Stimulated activated effector memory CD8-positive, alpha-beta T cell treated with anti-CD3 and anti-CD28 coated beads, Interleukin-12 subunit alpha, Interleukin-12 subunit beta, amount 100 ng/mL, for 72 hours (primary cell): Measurements from ENCODE around the gene BMPR2.
"Not testable (repeated sequence)": the region's sequence is repeated elsewhere in the genome, so short reads cannot be mapped to it uniquely, and the experiment has no call there.

Experiments
- ATAC-seq: fragments of 150-1000 bp; cut with Tn5 transposase; 2 replicates; pipeline ENCODE4 v1.10.0; 2021
- DNase-seq, 2 donors: peaks; one replicate each; pipeline ENCODE4 v3.0.0; 2021 to 2022; ENCODE audit warnings: low spot score in 2 of 2
- H3K27ac Mint-ChIP-seq: one replicate; pipeline ENCODE4 v1.8.0; 2022; ENCODE audit warnings: mild to moderate bottlenecking, mixed read lengths
- H3K36me3 Mint-ChIP-seq: one replicate; pipeline ENCODE4 v1.8.0; 2022; ENCODE audit warnings: mild to moderate bottlenecking, mixed read lengths
- H3K4me1 Mint-ChIP-seq: one replicate; pipeline ENCODE4 v1.8.0; 2022; ENCODE audit warnings: mixed read lengths
- H3K4me3 Mint-ChIP-seq: one replicate; pipeline ENCODE4 v1.8.0; 2022; ENCODE audit warnings: mild to moderate bottlenecking, mixed read lengths
- H3K9me3 Mint-ChIP-seq: one replicate; pipeline ENCODE4 v1.8.0; 2022; ENCODE audit warnings: mixed read lengths

The BMPR2 gene

DNA sequence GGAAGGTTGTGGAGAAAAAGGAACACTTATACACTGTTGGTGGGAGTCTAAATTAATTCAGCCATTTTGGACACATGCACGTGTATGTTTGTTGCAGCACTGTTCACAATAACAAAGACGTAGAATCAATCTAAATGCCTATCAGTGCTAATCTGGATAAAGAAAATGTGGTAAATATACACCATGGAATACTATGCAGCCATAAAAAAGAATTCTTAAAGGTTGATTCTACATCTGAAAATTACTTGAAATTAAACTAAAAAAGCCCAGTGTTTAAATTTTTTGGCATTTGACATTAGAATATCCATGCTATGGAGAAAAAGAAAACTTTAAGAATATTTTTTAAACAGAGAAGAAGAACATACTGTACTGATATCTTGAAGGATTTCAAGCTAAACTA lies 84.0 kb downstream of the BMPR2 start:
- DNase-seq (no peak), ATAC-seq (no peak)
- H3K4me3 Mint-ChIP-seq, result no peak overlapping the region
- no peak overlapping the region for H3K27ac Mint-ChIP-seq
- no peaks in the 10 kb centered on the region for H3K9me3 Mint-ChIP-seq
- H3K4me1 Mint-ChIP-seq, result no peaks in the 10 kb centered on the region
- H3K36me3 Mint-ChIP-seq, result no peaks in the 10 kb centered on the region

DNA sequence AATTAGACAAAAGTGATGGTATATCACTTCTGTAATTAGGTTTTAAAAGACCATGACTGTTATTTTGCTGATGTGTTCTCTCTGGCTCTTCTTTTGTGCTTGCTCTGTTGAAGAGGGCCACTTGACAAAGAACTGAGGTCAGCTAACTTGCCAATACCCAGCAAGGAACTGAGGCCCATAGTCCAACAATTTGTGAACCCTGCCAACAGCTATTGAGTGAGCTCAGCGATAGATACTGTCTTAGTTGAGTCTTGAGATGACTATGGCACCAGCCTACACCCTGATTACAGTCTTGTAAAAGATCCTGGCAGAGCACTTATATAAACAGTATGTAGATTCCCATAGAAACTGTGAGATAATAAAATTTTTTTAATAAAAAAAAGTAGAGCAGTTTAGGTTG lies 103.0 kb downstream of the BMPR2 start:
- no peak for DNase-seq
- Mint-ChIP-seq H3K9me3 (no peaks in the 10 kb centered on the region), H3K27ac (no peak overlapping the region), H3K4me3 (no peak overlapping the region), H3K4me1 (peaks cover 24% of the 10 kb centered on the region), H3K36me3 (no peaks in the 10 kb centered on the region)
- peak; percentile 77 for ATAC-seq

DNA sequence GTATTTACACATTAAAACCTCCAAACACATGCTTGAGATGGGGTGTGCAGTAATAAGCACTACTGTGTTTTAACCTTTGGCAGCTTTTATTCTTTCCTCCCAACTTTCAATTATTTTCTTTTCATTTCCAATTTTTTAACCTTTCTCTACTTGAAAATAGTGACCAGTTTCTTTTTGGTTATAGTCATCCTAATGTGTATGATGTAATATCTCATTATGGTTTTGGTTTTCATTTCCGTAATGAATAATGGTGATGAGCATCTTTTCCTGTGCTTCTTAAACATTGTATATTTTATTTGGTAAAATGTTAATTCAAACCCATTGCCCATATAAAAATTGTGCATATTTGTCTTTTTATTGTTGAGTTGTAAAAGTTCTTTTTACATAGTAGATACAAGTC lies 103.5 kb downstream of the BMPR2 start:
- DNase-seq (no peak), ATAC-seq (peak; percentile 65)
- H3K4me3 Mint-ChIP-seq, result no peak overlapping the region
- H3K4me1 Mint-ChIP-seq, result peaks cover 24% of the 10 kb centered on the region
- no peak overlapping the region for H3K27ac Mint-ChIP-seq
- H3K9me3 Mint-ChIP-seq, result no peaks in the 10 kb centered on the region
- no peaks in the 10 kb centered on the region for H3K36me3 Mint-ChIP-seq

DNA sequence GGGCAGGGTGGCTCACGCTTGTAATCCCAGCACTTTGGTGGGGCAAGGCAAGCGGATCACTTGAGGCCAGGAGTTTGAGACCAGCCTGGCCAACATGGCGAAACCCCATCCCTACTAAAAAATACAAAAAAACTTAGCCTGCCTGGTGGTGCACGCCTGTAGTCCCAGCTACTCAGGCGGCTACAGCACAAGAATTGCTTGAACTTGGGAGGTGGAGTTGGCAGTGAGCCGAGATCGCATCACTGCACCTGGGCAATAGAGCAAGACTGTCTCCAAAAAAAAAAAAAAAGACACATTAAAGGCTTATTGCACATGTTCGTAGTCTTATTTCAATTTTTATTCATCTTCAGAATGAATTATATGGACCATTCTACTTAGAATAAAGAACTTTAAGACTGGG lies 110.2 kb downstream of the BMPR2 start:
- Mint-ChIP-seq H3K36me3 (no peaks in the 10 kb centered on the region), H3K27ac (no peak overlapping the region), H3K4me1 (no peaks in the 10 kb centered on the region), H3K4me3 (no peak overlapping the region), H3K9me3 (no peaks in the 10 kb centered on the region)
- DNase-seq (no peak), ATAC-seq (no peak)

DNA sequence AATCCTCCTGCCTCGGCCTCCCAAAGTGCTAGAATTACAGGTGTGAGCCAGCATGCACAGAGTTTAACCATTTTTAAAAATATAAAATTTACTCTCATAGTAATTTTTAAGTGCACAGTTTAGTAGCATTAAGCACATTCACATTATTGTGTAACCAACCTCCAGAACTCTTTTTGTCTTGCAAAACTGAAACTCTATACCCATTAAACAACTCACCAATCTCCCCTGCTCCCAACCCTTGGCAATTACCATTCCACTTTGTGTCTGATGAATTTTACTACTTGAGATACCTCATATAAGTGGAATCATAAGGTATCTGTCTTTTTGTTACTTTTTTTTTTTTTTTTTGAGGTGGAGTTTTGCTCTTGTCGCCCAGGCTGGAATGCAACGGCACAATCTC lies 112.5 kb downstream of the BMPR2 start:
- ATAC-seq (no peak), DNase-seq (no peak)
- H3K27ac Mint-ChIP-seq, result no peak overlapping the region
- H3K36me3 Mint-ChIP-seq, result peaks cover 5% of the 10 kb centered on the region
- no peaks in the 10 kb centered on the region for H3K9me3 Mint-ChIP-seq
- no peaks in the 10 kb centered on the region for H3K4me1 Mint-ChIP-seq
- no peak overlapping the region for H3K4me3 Mint-ChIP-seq

DNA sequence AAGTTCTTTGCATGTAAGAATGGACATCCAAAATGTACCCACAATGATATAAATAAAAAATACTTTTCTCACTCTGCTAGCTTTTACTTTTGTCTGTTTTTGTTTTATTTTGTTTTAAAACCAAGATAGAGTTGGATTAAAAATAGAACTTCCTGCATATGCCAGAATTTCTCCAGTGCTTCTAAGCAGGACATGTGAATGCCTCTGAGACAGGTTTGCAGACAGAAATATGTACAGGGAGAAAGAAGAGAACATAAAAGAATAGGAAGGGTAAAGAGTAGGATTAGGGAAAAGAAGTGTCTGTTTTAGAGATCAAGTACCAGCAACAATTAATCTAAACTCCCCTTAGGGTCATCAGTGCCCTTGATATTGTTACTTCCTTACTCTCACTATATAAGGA lies 114.4 kb downstream of the BMPR2 start:
- H3K4me1 Mint-ChIP-seq, result no peaks in the 10 kb centered on the region
- DNase-seq (no peak), ATAC-seq (no peak)
- peaks cover 5% of the 10 kb centered on the region for H3K36me3 Mint-ChIP-seq
- H3K27ac Mint-ChIP-seq, result no peak overlapping the region
- no peaks in the 10 kb centered on the region for H3K9me3 Mint-ChIP-seq
- H3K4me3 Mint-ChIP-seq, result no peak overlapping the region

DNA sequence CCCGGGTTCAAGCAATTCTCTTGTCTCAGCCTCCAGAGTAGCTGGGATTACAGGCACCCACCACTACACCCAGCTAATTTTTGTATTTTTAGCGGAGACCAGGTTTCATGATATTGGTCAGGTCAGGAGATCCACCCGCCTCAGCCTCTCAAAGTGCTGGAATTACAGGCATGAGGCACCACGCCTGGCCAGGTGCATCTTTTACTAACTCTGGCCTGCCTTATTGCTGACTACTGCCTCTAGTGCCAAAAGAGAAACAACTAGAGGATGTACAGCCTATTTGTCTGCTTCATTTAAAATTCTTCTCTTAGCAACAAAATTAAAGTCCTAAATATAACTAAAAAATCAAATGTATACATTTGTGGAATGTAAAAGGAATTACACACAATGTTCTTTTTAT lies 115.4 kb downstream of the BMPR2 start:
- H3K4me3 Mint-ChIP-seq, result no peak overlapping the region
- H3K9me3 Mint-ChIP-seq, result no peaks in the 10 kb centered on the region
- H3K36me3 Mint-ChIP-seq, result peaks cover 5% of the 10 kb centered on the region
- ATAC-seq (no peak), DNase-seq (no peak)
- H3K27ac Mint-ChIP-seq, result no peak overlapping the region
- no peaks in the 10 kb centered on the region for H3K4me1 Mint-ChIP-seq

DNA sequence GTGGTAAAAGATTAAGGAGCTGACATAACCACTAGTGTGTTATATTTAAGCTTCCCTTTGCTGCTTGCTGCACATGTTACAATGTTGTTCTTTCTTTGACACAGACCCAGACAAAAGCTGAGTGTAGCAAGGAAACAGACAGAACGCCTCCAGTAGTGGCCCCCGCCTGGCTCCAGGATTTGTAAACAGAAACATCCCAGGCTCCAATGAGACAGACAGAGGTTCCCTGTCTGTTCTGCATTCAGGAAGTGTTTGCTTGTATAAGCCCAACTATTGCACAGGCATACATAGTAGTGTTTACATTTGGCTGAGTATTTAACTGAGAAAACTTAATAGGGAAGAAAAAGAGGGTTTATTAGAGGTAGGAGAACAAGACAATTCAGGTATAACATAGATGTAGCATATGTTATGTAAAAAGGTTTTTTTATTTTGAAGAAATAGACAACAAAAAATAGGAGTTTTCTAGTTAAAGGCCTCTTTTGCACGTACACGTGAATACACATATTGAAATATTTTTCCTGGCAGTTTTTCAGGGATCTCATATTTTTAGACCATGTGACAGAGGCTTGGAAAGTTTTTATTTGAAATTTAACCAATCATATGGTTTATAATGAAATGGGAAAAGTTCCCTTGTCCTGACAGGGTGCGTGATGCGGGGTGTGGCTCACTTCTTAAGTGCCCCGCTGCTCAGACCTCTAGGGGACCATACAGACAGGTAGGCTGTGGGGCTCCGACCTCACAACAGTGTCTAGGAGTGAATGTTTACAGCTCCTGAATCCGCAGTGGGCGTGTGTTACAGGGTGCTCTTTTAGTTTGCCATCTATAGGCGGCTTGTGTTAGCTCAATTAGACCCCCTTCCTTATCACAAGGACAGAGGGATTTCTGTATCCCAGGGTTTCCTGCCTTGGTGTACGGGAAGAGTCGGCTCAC lies 118.4 kb downstream of the BMPR2 start:
- ATAC-seq (no peak), DNase-seq (no peak)
- H3K9me3 Mint-ChIP-seq, result no peaks in the 10 kb centered on the region
- H3K36me3 Mint-ChIP-seq, result peaks cover 5% of the 10 kb centered on the region
- H3K4me3 Mint-ChIP-seq, result no peak overlapping the region
- no peaks in the 10 kb centered on the region for H3K4me1 Mint-ChIP-seq
- H3K27ac Mint-ChIP-seq, result no peak overlapping the region

DNA sequence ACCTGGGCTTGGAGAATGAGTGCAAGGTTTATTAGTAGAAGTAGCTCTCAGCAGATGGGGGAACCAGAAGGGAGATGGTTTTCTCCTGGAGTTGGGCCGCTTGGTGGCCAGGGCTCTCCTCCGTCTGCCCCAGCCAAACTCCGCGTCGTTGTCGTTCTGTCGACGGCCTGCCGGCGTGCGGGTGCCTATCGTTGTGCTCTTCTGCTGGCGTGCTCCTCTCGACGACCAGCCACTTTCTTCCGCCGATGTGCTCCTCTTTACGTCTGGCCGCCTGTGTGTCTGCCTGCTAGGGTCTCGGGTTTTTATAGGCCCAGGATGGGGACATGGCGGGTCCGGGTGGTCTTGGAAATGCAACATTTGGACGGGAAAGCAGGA lies 119.1 kb downstream of the BMPR2 start:
- Mint-ChIP-seq H3K36me3 (peaks cover 5% of the 10 kb centered on the region), H3K27ac (no peak overlapping the region)
- ATAC-seq, result no peak

DNA sequence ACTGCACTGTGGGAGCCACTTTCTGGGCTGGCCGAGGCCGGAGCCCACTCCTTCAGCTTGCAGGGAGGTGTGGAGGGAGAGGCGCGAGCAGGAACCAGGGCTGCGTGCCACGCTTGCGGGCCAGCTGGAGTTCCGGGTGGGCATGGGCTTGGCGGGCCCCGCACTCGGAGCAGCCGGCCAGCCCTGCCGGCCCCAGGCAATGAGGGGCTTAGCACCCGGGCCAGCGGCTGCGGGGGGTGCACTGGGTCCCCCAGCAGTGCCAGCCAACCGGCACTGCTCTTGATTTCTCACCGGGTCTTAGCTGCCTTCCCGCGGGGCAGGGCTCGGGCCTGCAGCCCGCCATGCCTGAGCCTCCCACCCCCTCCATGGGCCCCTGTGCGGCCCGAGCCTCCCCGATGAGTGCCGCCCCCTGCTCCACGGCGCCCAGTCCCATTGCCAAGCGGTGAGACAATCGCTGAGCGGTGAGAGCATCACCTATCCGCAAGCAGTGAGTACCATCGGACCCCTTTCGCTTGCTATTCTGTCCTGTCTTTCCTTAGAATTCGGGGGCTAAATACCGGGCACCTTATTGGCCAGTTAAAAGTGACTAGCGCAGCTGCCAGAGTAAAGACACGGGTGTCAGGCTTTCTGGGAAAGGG lies 120.8 kb downstream of the BMPR2 start:
- H3K4me3 Mint-ChIP-seq, result not testable (repeated sequence)

More for the DNA sequence above, 119.1 kb downstream of the BMPR2 start:
- DNase-seq, result no peak
- Mint-ChIP-seq H3K4me3 (no peak overlapping the region), H3K9me3 (no peaks in the 10 kb centered on the region), H3K4me1 (no peaks in the 10 kb centered on the region)

DNA sequence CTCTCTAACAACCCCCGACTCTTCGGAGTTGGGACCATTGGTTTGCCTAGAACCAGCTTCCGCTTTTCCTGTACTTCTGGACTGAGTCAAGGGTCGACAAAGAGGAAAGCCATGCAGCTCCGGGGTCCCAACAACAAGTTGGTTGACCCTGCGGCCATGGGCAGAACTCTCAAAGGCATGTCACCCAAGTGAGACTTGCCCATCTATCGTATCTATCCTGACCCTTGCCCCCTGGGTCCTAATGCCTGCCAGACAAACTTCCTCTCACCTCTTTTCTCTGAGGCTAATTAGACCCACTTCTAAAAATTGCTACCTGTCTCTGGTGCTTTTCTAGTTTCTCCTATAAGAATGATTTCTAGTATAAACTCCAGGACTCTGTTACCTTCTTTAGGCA lies 121.3 kb downstream of the BMPR2 start:
- not testable (repeated sequence) for H3K36me3 Mint-ChIP-seq, H3K9me3 Mint-ChIP-seq, H3K4me3 Mint-ChIP-seq, H3K4me1 Mint-ChIP-seq, ATAC-seq, DNase-seq, H3K27ac Mint-ChIP-seq

More for the DNA sequence above, 120.8 kb downstream of the BMPR2 start:
- not testable (repeated sequence) for H3K4me1 Mint-ChIP-seq, DNase-seq, H3K9me3 Mint-ChIP-seq, H3K27ac Mint-ChIP-seq, H3K36me3 Mint-ChIP-seq, ATAC-seq

DNA sequence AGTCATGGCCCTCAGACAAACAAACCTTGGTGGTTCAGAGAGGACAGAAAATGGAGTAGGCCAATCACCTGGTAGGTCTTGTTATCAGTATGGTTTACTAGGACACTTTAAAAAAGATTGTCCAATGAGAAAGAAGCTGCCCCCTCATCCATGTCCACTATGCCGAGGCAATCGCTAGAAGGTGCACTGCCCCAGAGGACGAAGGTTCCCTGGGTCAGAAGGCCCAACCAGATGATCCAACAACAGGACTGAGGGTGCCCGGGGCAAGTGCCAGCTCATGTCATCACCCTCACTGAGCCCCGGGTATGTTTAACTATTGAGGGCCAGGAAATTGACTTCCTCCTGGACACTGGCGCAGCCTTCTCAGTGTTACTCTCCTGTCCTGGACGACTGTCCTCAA lies 123.7 kb downstream of the BMPR2 start:
- H3K36me3 Mint-ChIP-seq, H3K4me3 Mint-ChIP-seq, DNase-seq, H3K27ac Mint-ChIP-seq, ATAC-seq, H3K4me1 Mint-ChIP-seq, H3K9me3 Mint-ChIP-seq: not testable (repeated sequence)

DNA sequence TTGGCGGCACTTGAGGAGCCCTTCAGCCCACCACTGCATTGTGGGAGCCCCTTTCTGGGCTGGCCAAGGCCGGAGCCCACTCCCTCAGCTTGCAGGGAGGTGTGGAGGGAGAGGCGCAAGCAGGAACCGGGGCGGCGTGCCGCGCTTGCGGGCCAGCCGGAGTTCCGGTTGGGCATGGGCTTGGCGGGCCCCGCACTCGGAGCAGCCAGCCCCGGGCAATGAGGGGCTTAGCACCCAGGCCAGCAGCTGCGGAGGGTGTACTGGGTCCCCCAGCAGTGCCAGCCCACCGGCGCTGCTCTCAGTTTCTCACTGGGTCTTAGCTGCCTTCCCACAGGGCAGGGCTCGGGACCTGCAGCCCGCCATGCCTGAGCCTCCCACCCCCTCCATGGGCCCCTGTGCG lies 127.1 kb downstream of the BMPR2 start:
- not testable (repeated sequence) for H3K4me3 Mint-ChIP-seq, H3K9me3 Mint-ChIP-seq, ATAC-seq, H3K36me3 Mint-ChIP-seq, H3K4me1 Mint-ChIP-seq, DNase-seq, H3K27ac Mint-ChIP-seq

DNA sequence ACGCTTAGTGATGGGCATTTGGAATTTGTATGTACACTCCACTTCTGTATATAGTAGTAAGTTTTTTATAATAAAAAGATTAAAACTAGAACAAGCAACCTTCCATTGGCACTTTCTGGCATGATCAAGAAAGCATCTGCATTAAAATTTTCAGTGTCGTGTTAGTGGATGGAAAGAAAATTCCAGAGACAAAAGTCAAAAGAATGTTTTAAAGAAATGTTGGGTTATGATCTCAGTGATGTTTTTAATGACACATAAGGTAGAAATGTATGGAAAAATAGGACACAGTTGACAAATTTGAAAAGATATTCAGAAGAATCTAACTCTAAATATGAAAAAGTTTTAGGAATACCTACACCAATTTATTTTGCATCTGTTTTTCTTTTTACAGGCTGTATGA lies 132.6 kb downstream of the BMPR2 start:
- Mint-ChIP-seq H3K9me3 (no peaks in the 10 kb centered on the region), H3K4me1 (no peaks in the 10 kb centered on the region), H3K4me3 (no peak overlapping the region), H3K27ac (no peak overlapping the region), H3K36me3 (no peaks in the 10 kb centered on the region)
- no peak for DNase-seq
- no peak for ATAC-seq

DNA sequence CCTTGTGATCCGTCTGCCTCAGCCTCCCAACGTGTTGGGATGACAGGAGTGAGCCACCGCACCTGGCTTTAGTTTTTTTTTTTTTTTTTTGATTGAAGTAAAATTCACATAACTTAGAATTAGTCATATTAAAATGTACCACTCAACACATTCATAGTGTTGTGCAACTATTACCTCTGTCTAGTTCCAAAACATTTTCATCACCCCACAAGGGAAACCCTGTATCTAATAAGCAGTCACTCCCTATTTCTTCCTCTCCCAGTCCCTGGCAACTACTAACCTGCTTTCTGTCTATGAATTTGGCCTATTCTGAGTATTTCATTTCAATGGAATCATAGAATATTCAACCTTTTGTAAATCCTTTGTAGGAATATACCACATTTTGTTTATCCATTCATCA lies 134.8 kb downstream of the BMPR2 start:
- Mint-ChIP-seq H3K36me3 (peaks cover 8% of the 10 kb centered on the region), H3K4me1 (no peaks in the 10 kb centered on the region), H3K4me3 (no peak overlapping the region), H3K9me3 (no peaks in the 10 kb centered on the region), H3K27ac (no peak overlapping the region)
- no peak for DNase-seq
- no peak for ATAC-seq

DNA sequence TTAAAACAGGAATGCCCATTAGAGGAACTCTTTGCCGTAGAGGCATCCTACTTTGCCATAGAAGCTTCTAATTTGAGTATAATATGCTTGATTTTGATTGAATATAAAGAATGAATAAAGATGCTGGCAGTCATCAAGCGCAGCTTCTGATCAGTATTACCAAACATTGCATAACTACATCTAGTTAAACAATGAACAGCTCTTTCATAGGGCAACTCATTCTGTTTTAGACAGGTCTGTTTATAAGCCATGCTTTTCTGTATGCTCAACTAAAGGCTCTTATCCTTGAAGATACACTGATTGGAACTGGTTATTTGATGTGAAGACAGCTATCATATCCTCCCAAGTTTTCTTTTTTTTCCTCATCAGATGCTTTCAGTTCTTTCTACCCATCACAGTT lies 136.0 kb downstream of the BMPR2 start:
- Mint-ChIP-seq H3K36me3 (peaks cover 8% of the 10 kb centered on the region), H3K4me3 (no peak overlapping the region), H3K4me1 (no peaks in the 10 kb centered on the region), H3K9me3 (no peaks in the 10 kb centered on the region), H3K27ac (no peak overlapping the region)
- no peak for DNase-seq
- ATAC-seq, result no peak
